Karpas-422 (cell line): ENCODE results near the gene USP10. TPM values are rescaled to one million over a fixed set of nuclear protein-coding genes. Genes with fewer than 3 reads are reported as not detected.

ENCODE experiments used
- DNase-seq: peaks from one replicate; pipeline ENCODE4 v3.0.0-alpha.2; 2015
- H2AFZ ChIP-seq: fragments of 200-600 bp; sonication (generic); 2 replicates; pipeline ENCODE4 v1.6.1; 2014; ENCODE audit warnings: antibody characterized with exemption, low read length, mixed read lengths
- H3K27ac ChIP-seq: fragments of 200-600 bp; sonication (generic); 2 replicates; pipeline ENCODE4 v1.5.1; 2014; ENCODE audit warnings: mild to moderate bottlenecking, low read length, moderate library complexity
- H3K27me3 ChIP-seq: fragments of 200-600 bp; sonication (generic); 2 replicates; pipeline ENCODE4 v1.6.1; 2014; ENCODE audit warnings: low read length, mixed read lengths
- H3K36me3 ChIP-seq: fragments of 200-600 bp; sonication (generic); 2 replicates; pipeline ENCODE4 v1.6.1; 2014; ENCODE audit warnings: low read length, mixed read lengths; ENCODE audit not compliant: insufficient read depth
- H3K4me1 ChIP-seq: fragments of 200-600 bp; sonication (generic); 2 replicates; pipeline ENCODE4 v1.6.1; 2014; ENCODE audit warnings: mild to moderate bottlenecking, low read length, mixed read lengths
- H3K4me2 ChIP-seq: fragments of 200-600 bp; sonication (generic); 2 replicates; pipeline ENCODE4 v1.6.1; 2014; ENCODE audit warnings: low read length, low read depth, mild to moderate bottlenecking; ENCODE audit not compliant: poor library complexity, severe bottlenecking
- H3K4me3 ChIP-seq: fragments of 200-600 bp; sonication (generic); 2 replicates; pipeline ENCODE4 v1.5.1; 2014; ENCODE audit warnings: mild to moderate bottlenecking, antibody characterized with exemption, low read length, mixed read lengths
- H3K79me2 ChIP-seq: fragments of 200-600 bp; sonication (generic); 2 replicates; pipeline ENCODE4 v1.6.1; 2014; ENCODE audit warnings: mild to moderate bottlenecking, low read length, mixed read lengths
- H3K9ac ChIP-seq: fragments of 200-600 bp; sonication (generic); 2 replicates; pipeline ENCODE4 v1.6.0; 2014; ENCODE audit warnings: low read length
- H3K9me2 ChIP-seq: fragments of 200-600 bp; sonication (generic), shearing (Covaris generic); replicated peaks from 2 replicates; pipeline ENCODE4 v1.6.0; 2014; ENCODE audit warnings: mild to moderate bottlenecking, low read length, moderate library complexity; ENCODE audit not compliant: insufficient read depth
- H3K9me3 ChIP-seq: fragments of 300-700, 200-600 bp; sonication (generic); 2 replicates; pipeline ENCODE4 v1.6.1; 2014; ENCODE audit warnings: low read length, mixed read lengths
- H4K20me1 ChIP-seq: fragments of 200-600 bp; sonication (generic); 2 replicates; pipeline ENCODE4 v1.6.1; 2014; ENCODE audit warnings: mild to moderate bottlenecking, antibody characterized with exemption, low read length, low read depth; ENCODE audit not compliant: insufficient read depth
- total RNA-seq: library from RNA; depleted of rRNA; stranded (reverse); fragments of >200 nt; shearing (Covaris generic); gene quantifications from 2 replicates; pipeline ENCODE4 v1.2.3, GENCODE V29; 2014; ENCODE audit warnings: low replicate concordance

USP10 gene
- total RNA-seq, 1 experiment from 2014 or later = 79.9 TPM

DNA sequence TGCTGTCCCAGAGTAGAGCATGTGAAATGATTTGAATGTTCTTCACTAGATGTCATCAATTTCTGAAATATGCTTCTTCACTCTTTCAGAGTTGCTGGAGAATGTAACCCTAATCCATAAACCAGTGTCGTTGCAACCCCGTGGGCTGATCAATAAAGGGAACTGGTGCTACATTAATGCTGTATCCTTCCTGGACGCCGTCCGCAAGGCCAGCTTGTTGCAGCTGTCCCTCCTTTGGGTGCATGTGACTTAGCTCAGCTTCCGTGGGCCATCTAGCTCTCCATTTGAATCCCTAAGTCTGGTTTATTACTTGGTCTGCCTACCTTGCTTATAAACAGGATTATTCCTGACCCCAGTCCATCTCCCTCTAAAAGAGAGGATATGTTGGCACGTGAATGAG, 58.8 kb downstream of the USP10 start:
- peaks cover 43% of the 10 kb centered on the region for H3K36me3 ChIP-seq
- peaks cover 10% of the 10 kb centered on the region for H3K4me1 ChIP-seq
- no peak overlapping the region for H3K4me3 ChIP-seq
- peaks cover 83% of the 10 kb centered on the region for H3K79me2 ChIP-seq
- peaks cover 45% of the 10 kb centered on the region for H4K20me1 ChIP-seq
- H3K27ac ChIP-seq = no peak overlapping the region
- no peak for DNase-seq
- no peak overlapping the region for H3K4me2 ChIP-seq
- H2AFZ ChIP-seq = no peak overlapping the region
- H3K9me2 ChIP-seq = no peaks in the 10 kb centered on the region
- no peaks in the 10 kb centered on the region for H3K27me3 ChIP-seq
- no peak overlapping the region for H3K9ac ChIP-seq
- no peaks in the 10 kb centered on the region for H3K9me3 ChIP-seq

DNA sequence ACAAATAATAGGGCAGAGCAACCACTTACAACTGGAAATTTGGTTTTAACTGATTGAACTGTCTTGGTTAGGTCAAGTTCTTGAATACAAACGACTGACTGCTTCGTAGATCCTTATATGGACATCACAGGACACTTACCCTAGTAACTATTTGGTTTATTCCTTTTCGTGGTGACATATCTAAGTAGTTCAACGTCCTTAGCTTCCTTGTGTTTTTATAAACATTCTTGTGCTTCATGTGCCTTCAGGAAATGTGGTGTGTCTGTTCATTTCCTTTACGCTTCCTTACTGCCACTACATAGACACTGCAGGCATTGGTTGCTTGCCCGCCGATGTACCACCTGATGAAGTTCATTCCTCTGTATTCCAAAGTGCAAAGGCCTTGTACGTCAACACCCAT, 59.3 kb downstream of the USP10 start:
- no peak overlapping the region for H3K27ac ChIP-seq
- H4K20me1 ChIP-seq = peaks cover 40% of the 10 kb centered on the region

DNA sequence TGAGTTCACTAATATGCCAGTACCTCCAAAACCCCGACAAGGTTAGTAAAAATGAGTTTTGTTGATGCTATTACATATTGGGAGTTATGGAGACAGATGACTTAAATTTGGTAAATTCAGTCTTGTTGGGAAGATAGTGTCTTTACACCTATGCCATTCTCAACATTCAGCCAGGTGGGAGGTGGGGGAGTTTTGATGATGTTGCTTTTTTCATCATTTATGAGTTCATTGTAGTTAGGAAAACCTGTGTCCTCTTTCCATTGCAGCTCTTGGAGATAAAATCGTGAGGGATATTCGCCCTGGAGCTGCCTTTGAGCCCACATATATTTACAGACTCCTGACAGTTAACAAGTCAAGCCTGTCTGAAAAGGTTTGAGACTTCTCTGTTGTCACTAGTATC, 60.1 kb downstream of the USP10 start:
- H3K36me3 ChIP-seq = peaks cover 50% of the 10 kb centered on the region
- H3K9me3 ChIP-seq = no peaks in the 10 kb centered on the region
- H3K27ac ChIP-seq = no peak overlapping the region
- H3K79me2 ChIP-seq = peaks cover 70% of the 10 kb centered on the region
- H3K27me3 ChIP-seq = no peaks in the 10 kb centered on the region
- H3K9me2 ChIP-seq = no peaks in the 10 kb centered on the region
- no peak for DNase-seq
- H3K4me3 ChIP-seq = no peak overlapping the region
- no peak overlapping the region for H3K9ac ChIP-seq
- H3K4me1 ChIP-seq = no peaks in the 10 kb centered on the region
- no peak overlapping the region for H3K4me2 ChIP-seq
- peaks cover 33% of the 10 kb centered on the region for H4K20me1 ChIP-seq
- H2AFZ ChIP-seq = no peak overlapping the region

More for the DNA sequence above, 59.3 kb downstream of the USP10 start:
- DNase-seq = no peak
- Histone ChIP-seq H3K9ac (no peak overlapping the region), H3K9me3 (no peaks in the 10 kb centered on the region), H3K4me2 (no peak overlapping the region), H3K4me1 (peaks cover 6% of the 10 kb centered on the region), H3K79me2 (peaks cover 78% of the 10 kb centered on the region), H3K27me3 (no peaks in the 10 kb centered on the region), H3K36me3 (peaks cover 47% of the 10 kb centered on the region), H3K9me2 (no peaks in the 10 kb centered on the region), H2AFZ (no peak overlapping the region), H3K4me3 (no peak overlapping the region)

DNA sequence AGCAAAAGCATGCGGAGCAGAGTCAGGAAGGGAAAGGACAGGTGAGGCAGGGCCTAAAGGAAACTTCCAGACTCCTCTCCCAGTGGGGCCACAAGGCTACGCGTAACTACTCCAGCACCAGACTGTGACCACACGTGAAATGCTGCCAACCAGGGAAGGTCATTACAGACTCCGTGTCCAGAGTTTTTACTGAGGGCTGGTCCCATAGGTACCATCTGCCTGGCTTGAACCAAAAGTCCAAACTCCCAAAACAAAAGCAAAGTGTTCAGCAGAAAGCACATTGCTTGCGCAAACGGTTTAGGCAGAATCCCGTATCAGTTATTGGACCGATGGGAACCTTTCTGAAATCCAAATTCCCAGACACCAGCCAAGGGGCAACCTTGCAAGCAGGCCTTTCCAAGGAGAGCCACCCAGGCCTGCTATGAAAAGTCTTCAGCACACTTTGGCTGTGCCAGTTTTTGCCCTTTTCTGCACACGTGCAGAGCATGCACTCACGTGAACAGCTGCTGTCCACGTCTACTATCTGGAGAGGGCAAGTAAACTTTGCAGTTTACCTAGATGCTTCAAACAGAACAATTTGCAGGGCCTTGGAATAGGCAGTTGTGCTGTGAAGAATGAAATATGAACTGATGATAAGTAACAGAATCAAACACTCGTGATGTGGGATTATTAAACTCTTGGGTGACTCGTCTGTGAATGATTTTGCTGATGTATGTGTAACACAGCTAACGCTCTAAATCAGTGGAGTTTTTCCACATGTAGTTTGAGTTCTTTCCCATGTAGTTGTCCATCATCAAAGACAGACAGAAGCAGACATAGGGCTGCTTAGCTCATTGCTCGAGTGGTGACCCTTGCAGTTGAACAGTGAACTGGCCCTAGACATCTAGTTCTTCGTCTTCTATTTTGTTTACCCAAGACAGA, 61.9 kb downstream of the USP10 start:
- H2AFZ ChIP-seq = no peak overlapping the region

DNA sequence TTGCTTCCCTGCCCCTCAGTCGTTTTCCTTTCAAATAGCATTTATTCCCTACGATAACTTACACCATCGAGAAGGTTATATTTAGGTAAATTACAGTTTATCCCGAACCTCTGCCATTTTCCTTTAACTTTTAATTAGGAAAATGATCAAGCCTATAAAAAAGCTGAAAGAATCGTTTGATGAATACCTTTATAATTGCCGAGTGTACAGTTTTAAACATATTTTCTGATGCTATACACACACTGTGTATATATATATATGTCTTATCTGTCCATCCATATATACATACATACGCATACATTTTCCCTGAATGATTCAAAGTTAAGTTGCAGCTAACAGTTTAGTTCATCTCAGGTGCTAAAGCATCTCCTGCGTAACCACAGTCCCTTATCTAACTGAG, 63.4 kb downstream of the USP10 start:
- no peak overlapping the region for H3K27ac ChIP-seq
- H3K27me3 ChIP-seq = no peaks in the 10 kb centered on the region
- H3K4me1 ChIP-seq = no peaks in the 10 kb centered on the region
- H3K9ac ChIP-seq = no peak overlapping the region
- H2AFZ ChIP-seq = no peak overlapping the region
- no peak overlapping the region for H3K4me2 ChIP-seq
- H3K9me3 ChIP-seq = no peaks in the 10 kb centered on the region
- peaks cover 24% of the 10 kb centered on the region; the same call in 1 of the 2 replicates for H4K20me1 ChIP-seq
- H3K9me2 ChIP-seq = no peaks in the 10 kb centered on the region
- peaks cover 50% of the 10 kb centered on the region for H3K79me2 ChIP-seq
- H3K4me3 ChIP-seq = no peak overlapping the region
- peaks cover 56% of the 10 kb centered on the region for H3K36me3 ChIP-seq
- no peak for DNase-seq

More for the DNA sequence above, 61.9 kb downstream of the USP10 start:
- no peak overlapping the region for H3K9ac ChIP-seq
- peaks cover 56% of the 10 kb centered on the region for H3K79me2 ChIP-seq
- H3K4me3 ChIP-seq = no peak overlapping the region
- peaks cover 23% of the 10 kb centered on the region; the same call in 1 of the 2 replicates for H4K20me1 ChIP-seq
- no peak for DNase-seq
- no peak overlapping the region for H3K4me2 ChIP-seq
- H3K27me3 ChIP-seq = no peaks in the 10 kb centered on the region
- no peaks in the 10 kb centered on the region for H3K9me3 ChIP-seq
- H3K9me2 ChIP-seq = no peaks in the 10 kb centered on the region
- H3K4me1 ChIP-seq = no peaks in the 10 kb centered on the region
- H3K27ac ChIP-seq = no peak overlapping the region
- H3K36me3 ChIP-seq = peaks cover 45% of the 10 kb centered on the region

DNA sequence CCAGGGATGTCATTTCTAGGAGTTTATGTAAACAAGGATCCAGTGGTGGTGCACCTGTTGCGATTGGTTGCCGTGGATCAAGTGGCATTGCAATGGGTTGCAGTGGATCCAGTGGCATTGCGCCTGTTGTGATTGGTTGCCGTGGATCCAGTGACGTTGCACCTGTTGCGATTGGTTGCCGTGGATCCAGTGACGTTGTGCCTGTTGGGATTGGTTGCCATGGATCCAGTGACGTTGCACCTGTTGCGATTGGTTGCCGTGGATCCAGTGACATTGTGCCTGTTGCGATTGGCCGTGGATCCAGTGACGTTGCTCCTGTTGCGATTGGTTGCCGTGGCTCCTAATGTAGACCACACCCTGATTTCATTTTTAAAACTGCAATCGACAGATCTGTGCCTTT, 63.8 kb downstream of the USP10 start:
- Histone ChIP-seq H3K27ac (no peak overlapping the region), H3K4me3 (no peak overlapping the region), H3K9ac (no peak overlapping the region), H3K9me2 (no peaks in the 10 kb centered on the region), H2AFZ (no peak overlapping the region), H3K9me3 (no peaks in the 10 kb centered on the region), H3K79me2 (peaks cover 48% of the 10 kb centered on the region), H3K4me2 (no peak overlapping the region), H3K4me1 (no peaks in the 10 kb centered on the region), H4K20me1 (peaks cover 20% of the 10 kb centered on the region; the same call in 1 of the 2 replicates), H3K27me3 (no peaks in the 10 kb centered on the region), H3K36me3 (peaks cover 58% of the 10 kb centered on the region)
- no peak for DNase-seq

DNA sequence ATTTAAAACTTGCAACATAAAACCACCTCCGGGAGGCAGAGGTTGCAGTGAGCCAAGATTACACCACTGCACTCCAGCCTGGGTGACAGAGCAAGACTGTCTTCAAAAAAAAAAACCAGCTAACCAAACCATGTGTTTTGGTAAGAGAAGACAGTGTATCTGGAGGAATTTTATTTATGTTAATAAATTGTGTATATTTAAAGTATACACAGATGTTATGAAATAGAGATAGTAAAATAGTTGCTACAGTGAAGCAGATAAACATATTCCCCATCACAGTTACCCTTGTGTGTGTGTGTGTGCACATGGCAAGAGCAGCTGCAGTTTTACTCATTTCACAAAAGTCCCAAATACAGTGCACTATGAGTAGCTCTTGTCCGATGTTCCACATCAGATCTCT, 65.2 kb downstream of the USP10 start:
- DNase-seq = no peak
- no peak overlapping the region for H3K27ac ChIP-seq
- no peaks in the 10 kb centered on the region for H3K9me3 ChIP-seq
- no peak overlapping the region for H3K4me2 ChIP-seq
- H3K9ac ChIP-seq = no peak overlapping the region
- H3K79me2 ChIP-seq = peaks cover 45% of the 10 kb centered on the region
- peaks cover 62% of the 10 kb centered on the region for H3K36me3 ChIP-seq
- no peak overlapping the region for H2AFZ ChIP-seq
- peaks cover 11% of the 10 kb centered on the region; the same call in 1 of the 2 replicates for H4K20me1 ChIP-seq
- no peaks in the 10 kb centered on the region for H3K4me1 ChIP-seq
- H3K27me3 ChIP-seq = no peaks in the 10 kb centered on the region
- no peaks in the 10 kb centered on the region for H3K9me2 ChIP-seq
- no peak overlapping the region for H3K4me3 ChIP-seq

DNA sequence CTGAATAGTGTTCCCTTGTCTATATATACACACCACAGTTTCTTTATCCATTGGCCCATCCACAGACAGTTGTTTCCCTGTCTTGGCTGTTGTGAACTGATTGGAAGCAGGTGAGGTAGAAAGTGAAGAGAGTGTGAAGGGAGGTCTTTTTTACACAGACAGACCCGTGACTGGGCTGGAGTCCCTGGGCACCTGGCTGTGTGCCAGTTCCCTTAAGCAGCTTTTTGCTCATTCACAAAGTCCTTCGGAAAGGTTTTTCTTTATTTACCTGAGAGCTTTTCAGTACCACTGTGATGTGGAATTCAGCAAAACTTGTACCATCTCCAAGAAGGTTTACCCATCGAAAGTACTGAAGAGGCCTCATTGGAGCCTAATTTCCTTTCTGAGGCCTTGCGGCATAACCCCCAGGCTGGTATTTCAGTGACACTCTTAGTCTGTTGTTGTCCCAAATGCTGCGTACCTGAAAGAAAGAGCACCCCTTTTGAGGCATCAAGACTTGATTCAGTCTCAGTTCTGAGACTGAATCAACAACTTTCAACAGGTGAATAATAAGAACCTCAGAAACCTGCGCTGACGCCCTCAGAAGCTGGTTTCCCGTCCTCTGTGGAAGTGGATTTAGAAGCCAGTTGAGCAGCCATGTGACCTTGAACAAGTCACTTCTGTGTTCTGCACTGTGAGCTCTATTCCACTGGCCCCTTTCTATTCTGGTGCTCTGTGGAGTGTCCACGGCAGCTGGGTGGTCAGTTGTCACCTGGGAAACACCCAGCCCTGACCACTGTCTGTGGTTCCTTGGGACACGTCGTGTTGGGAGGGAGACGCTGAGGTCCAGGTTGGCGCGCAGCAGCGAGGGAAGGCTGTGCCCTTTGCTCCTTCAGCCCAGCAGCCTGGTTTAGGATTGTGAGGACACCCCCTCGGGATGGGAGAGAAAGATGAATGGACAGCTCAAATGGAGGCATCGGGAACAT, 66.1 kb downstream of the USP10 start:
- peaks cover 40% of the 10 kb centered on the region for H3K79me2 ChIP-seq
- no peaks in the 10 kb centered on the region for H3K4me1 ChIP-seq
- H3K4me2 ChIP-seq = no peak overlapping the region
- no peak for DNase-seq
- H3K9me3 ChIP-seq = no peaks in the 10 kb centered on the region
- H4K20me1 ChIP-seq = peaks cover 11% of the 10 kb centered on the region; the same call in 1 of the 2 replicates
- no peak overlapping the region for H3K9ac ChIP-seq
- no peak overlapping the region for H2AFZ ChIP-seq
- no peak overlapping the region for H3K27ac ChIP-seq
- no peaks in the 10 kb centered on the region for H3K9me2 ChIP-seq
- no peak overlapping the region for H3K4me3 ChIP-seq
- H3K36me3 ChIP-seq = peaks cover 57% of the 10 kb centered on the region
- no peaks in the 10 kb centered on the region for H3K27me3 ChIP-seq
